SJSA1 (cell line): ENCODE measurements around the gene RBP5. TPM values are rescaled to one million over a fixed set of nuclear protein-coding genes. Genes with fewer than 3 reads are reported as not detected.
"Not testable (repeated sequence)": the region's sequence is repeated elsewhere in the genome, so short reads cannot be mapped to it uniquely, and the experiment has no call there.

ENCODE experiments used
- DNase-seq, 2 experiments: peaks; one replicate each; pipeline ENCODE4 v3.0.0-alpha.2; 2015 to 2020; ENCODE audit warnings: low spot score in 2 of 2, low read depth in 1 of 2
- H3K27ac ChIP-seq: fragments of 250-450 bp; sonication (Bioruptor Pico); 2 replicates; pipeline ENCODE4 v1.5.1; 2020; ENCODE audit warnings: mild to moderate bottlenecking, moderate library complexity
- H3K27me3 ChIP-seq: fragments of 250-450 bp; sonication (Bioruptor Pico); replicated peaks from 2 replicates; pipeline ENCODE4 v1.5.1; 2020; ENCODE audit warnings: mild to moderate bottlenecking, moderate library complexity
- H3K36me3 ChIP-seq: fragments of 250-450 bp; sonication (Bioruptor Pico); 2 replicates; pipeline ENCODE4 v1.5.1; 2020; ENCODE audit warnings: mild to moderate bottlenecking
- H3K4me1 ChIP-seq: fragments of 250-450 bp; sonication (Bioruptor Pico); replicated peaks from 2 replicates; pipeline ENCODE4 v1.6.1; 2021; ENCODE audit warnings: mild to moderate bottlenecking
- H3K4me3 ChIP-seq: fragments of 250-450 bp; sonication (Bioruptor Pico); 2 replicates; pipeline ENCODE4 v1.5.1; 2020; ENCODE audit warnings: mild to moderate bottlenecking
- H3K9me3 ChIP-seq: fragments of 250-450 bp; sonication (Bioruptor Pico); replicated peaks from 2 replicates; pipeline ENCODE4 v1.5.1; 2020; ENCODE audit warnings: mild to moderate bottlenecking
- total RNA-seq: library from RNA; depleted of rRNA; stranded (reverse); fragments of >200 nt; shearing (Covaris generic); gene quantifications from 2 replicates; pipeline ENCODE4 v1.2.3, GENCODE V29; 2014

The RBP5 gene
- total RNA-seq, 1 experiment from 2014 or later, result not detected

DNA sequence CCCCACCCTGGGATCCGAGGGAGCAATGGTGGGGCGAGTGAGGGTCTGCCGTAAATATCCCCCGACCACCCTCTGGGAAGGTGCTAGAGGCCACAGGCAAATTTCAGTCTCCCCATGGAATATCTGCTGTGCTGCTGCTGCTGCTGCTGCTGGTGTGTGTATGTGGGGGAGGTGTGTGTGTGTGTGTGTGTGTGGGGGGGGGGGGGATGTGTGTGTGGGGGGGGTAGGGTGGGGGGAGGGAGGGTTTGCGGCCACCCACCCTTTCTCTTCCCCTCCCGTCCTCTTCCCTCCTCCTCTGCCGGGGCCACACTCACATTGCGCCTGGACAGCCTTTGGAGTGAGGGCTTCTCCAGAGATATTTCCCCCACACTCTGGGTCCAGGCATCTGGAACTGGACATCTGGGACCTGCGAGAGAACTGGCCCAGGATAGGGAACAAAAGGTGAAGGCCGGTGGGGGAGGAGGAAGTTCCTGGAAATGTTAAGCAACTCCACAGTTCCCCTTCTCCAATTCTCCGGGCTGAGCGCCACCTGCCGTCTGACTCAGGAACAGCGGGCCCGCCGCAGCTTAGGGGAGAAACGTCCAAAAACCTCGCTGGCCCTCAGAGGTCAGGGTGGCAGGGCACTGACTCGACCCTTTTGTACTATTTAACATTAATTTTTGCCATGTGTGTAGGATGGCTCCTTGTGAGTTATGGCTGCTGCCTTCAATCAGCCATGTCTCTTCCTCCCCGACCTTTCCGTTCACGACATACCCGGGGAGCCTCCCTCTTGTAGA lies 19.7 kb downstream of the RBP5 start, which contains the start of gene C1RL:
TSS of gene C1RL (minus strand) at position 419 of the 776 bp plus-strand sequence. CDS start at position 385, 34 bp downstream.
- DNase-seq, result peak; percentile 85
- H3K27me3 ChIP-seq, result no peaks in the 10 kb centered on the region
- peak within 1 kb of the TSS; percentile 43 for H3K4me3 ChIP-seq
- H3K27ac ChIP-seq, result peak within 1 kb of the TSS; percentile 76
- no peaks in the 10 kb centered on the region for H3K36me3 ChIP-seq
- peaks cover 10% of the 10 kb centered on the region for H3K4me1 ChIP-seq
- H3K9me3 ChIP-seq, result peaks cover 3% of the 10 kb centered on the region; the same call in 1 of the 2 replicates

GRCh38 chr12:7108003-7108795 lies 20.5 kb downstream of the RBP5 start:
- no peaks in the 10 kb centered on the region for H3K27me3 ChIP-seq
- peaks cover 3% of the 10 kb centered on the region; the same call in 1 of the 2 replicates for H3K9me3 ChIP-seq
- H3K4me3 ChIP-seq, result peak overlapping the region; percentile 43
- no peaks in the 10 kb centered on the region for H3K36me3 ChIP-seq
- peaks cover 10% of the 10 kb centered on the region for H3K4me1 ChIP-seq
- peak; percentile 51 to 68 for DNase-seq
- H3K27ac ChIP-seq, result peak overlapping the region; percentile 76

- Histone ChIP-seq H3K36me3 (no peaks in the 10 kb centered on the region), H3K9me3 (peaks cover 3% of the 10 kb centered on the region; the same call in 1 of the 2 replicates), H3K27ac (no peak overlapping the region), H3K4me1 (peaks cover 10% of the 10 kb centered on the region), H3K4me3 (peak overlapping the region; percentile 43), H3K27me3 (no peaks in the 10 kb centered on the region)
- no peak for DNase-seq
Measured at GRCh38 chr12:7107636-7108002, 21.1 kb downstream of the RBP5 start.

DNA sequence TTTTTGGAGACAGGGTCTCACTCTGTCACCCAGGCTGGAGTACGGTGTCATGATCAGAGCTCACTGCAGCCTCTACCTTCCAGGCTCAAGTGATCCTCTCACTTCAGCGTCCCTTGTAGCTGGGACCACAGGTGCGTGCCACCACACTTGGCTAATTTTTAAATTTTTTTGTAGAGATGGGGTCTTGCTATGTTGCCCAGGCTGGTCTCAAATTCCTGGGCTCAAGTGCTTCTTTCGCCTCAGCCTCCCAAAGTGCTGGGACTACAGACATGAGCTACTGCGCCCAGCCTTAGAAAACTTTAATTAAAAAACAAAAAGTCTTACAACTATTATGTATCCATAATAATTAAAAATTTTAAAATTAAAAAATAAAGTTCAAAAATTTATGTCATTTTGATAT lies 21.5 kb downstream of the RBP5 start:
- not testable (repeated sequence) for DNase-seq, H3K27me3 ChIP-seq, H3K4me3 ChIP-seq, H3K36me3 ChIP-seq, H3K27ac ChIP-seq, H3K9me3 ChIP-seq
- peaks cover 10% of the 10 kb centered on the region for H3K4me1 ChIP-seq

DNA sequence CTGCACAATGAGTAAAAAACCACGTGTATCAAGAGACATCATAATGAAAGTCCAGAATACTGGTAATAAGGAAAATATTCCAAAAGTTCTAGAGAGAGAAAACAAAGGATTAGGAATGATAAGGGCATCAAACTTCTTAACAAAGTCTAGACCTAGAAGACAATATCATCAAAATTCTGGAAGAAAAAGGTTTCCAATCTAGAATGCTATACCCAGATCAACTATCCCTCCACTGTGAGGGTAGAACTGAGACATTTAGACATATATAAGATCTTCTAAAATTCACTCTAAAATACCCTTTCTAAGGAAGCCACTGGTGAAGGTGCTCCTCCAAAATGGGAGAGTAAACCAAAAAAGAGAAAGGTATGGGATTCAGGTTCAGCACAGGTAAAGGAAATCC lies 22.6 kb downstream of the RBP5 start:
- Histone ChIP-seq H3K4me3 (no peak overlapping the region), H3K4me1 (peaks cover 10% of the 10 kb centered on the region), H3K36me3 (no peaks in the 10 kb centered on the region), H3K27me3 (no peaks in the 10 kb centered on the region), H3K9me3 (peaks cover 3% of the 10 kb centered on the region; the same call in 1 of the 2 replicates), H3K27ac (no peak overlapping the region)
- no peak for DNase-seq

DNA sequence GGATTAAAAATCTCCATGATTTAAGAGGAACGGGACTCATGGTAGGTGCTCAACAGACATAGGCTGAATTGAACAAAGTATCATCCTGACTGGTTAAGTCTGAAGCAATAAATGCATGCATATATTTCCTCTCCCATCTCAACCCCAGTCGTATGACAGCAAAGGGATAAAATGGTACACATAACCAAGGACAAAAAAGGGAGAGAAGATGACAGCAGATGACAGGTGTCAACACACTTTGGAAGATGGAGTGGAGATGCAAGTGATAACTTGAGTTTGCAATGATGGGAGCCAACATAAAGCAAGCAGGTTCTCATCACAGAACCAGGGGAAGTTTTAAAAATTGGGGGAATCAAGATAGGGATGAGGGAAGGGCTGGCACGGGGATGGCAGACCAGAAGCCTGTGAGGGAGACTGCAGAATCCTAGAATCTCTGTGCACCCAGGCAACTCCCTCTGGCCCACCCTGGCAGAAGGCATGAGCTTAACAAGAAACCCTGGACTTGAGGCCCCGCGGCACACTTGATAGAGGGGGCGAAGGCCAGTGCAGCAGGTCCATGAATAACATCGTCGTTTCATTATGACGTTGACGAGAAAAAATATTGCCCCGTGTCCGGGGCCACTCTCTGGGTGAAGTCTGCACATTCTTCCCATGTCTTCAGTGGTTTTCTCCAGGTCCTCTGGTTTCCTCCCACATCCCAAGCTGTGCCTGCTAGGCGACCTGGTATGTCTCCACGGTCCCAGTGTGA lies 24.7 kb downstream of the RBP5 start:
- Histone ChIP-seq H3K27ac (no peak overlapping the region), H3K36me3 (no peaks in the 10 kb centered on the region), H3K27me3 (no peaks in the 10 kb centered on the region), H3K4me1 (peaks cover 10% of the 10 kb centered on the region), H3K4me3 (no peak overlapping the region), H3K9me3 (peaks cover 3% of the 10 kb centered on the region; the same call in 1 of the 2 replicates)
- no peak for DNase-seq

DNA sequence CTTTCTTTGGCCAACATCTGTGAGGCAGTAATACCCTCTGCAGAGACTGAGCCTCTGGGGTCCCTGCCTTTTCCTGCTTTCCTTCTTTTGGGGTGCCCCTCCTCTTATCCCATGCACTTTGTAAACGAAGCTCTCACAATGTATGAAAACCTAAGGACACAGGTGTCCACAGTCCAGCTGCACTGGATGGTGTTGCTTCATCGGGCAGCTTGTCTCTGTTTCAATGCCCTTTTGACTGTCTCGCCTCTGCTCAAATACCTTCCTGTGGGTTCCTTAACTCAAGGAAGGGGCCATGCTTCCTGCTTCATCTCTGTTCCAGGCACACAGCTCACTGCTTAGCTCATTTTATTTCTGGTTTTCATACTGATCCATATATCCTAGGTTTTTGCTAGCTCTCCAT lies 26.1 kb downstream of the RBP5 start:
- Histone ChIP-seq H3K27ac (no peak overlapping the region), H3K27me3 (no peaks in the 10 kb centered on the region), H3K9me3 (peaks cover 3% of the 10 kb centered on the region; the same call in 1 of the 2 replicates), H3K4me1 (no peaks in the 10 kb centered on the region), H3K4me3 (no peak overlapping the region), H3K36me3 (no peaks in the 10 kb centered on the region)
- no peak for DNase-seq

- H3K27me3 ChIP-seq, result no peaks in the 10 kb centered on the region
- no peak overlapping the region for H3K27ac ChIP-seq
- DNase-seq, result no peak
Measured at GRCh38 chr12:7101694-7102131, 27.0 kb downstream of the RBP5 start.

DNA sequence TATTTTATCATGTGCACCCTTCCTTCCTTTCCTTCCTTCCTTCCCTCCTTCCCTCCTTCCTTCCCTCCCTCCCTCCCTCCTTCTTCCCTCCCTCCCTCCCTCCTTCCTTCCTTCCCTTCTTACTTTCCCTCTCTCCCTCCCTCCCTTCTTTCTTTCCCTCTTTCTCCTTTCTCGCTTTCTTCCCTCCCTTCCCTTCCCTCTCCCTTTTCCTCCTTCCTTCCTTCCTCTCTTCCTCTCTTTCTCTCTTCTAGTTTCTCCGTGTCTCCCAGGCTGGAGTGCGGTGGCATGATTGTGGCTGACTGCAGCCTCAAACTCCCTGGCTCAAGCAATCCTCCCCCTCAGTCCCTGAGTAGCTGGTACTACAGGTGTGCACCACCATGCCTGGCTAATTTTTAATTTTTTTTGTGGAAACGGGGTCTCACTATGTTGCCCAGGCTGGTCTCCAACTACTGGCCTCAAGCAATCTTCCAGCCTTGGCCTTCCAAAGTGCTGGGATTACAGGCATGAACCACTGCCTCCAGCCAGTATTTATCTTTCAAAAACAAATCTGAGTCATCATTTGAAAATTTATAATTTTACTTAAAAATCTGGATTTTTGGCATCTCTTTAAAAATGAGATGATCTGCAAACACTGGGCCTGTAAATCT lies 27.5 kb downstream of the RBP5 start:
- Histone ChIP-seq H3K36me3 (no peaks in the 10 kb centered on the region), H3K27me3 (no peaks in the 10 kb centered on the region), H3K9me3 (peaks cover 1% of the 10 kb centered on the region; the same call in 1 of the 2 replicates), H3K4me3 (no peak overlapping the region), H3K27ac (no peak overlapping the region), H3K4me1 (no peaks in the 10 kb centered on the region)
- no peak for DNase-seq

More at GRCh38 chr12:7101694-7102131, 27.0 kb downstream of the RBP5 start:
- Histone ChIP-seq H3K9me3 (peaks cover 3% of the 10 kb centered on the region; the same call in 1 of the 2 replicates), H3K4me1 (no peaks in the 10 kb centered on the region), H3K4me3 (no peak overlapping the region), H3K36me3 (no peaks in the 10 kb centered on the region)

DNA sequence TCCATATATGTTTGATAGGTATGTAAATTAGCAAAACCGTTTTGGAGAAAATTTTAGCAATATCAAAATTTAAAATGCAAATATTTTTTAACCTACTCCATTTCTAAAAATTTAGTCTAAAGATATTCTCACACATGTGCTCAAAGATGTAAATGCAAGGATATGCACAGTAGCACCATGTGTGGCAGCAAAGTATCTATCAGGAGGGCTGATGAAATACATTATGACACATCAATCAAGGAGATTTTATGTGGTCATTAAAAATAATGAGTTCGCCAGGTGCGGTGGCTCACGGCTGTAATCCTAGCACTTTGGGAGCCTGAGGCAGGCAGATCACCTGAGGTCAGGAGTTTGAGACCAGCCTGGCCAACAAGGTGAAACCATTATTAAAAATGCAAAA lies 28.4 kb downstream of the RBP5 start:
- H3K4me3 ChIP-seq, result no peak overlapping the region
- no peak for DNase-seq
- no peaks in the 10 kb centered on the region for H3K4me1 ChIP-seq
- no peaks in the 10 kb centered on the region for H3K9me3 ChIP-seq
- no peak overlapping the region for H3K27ac ChIP-seq
- no peaks in the 10 kb centered on the region for H3K36me3 ChIP-seq
- H3K27me3 ChIP-seq, result no peaks in the 10 kb centered on the region

DNA sequence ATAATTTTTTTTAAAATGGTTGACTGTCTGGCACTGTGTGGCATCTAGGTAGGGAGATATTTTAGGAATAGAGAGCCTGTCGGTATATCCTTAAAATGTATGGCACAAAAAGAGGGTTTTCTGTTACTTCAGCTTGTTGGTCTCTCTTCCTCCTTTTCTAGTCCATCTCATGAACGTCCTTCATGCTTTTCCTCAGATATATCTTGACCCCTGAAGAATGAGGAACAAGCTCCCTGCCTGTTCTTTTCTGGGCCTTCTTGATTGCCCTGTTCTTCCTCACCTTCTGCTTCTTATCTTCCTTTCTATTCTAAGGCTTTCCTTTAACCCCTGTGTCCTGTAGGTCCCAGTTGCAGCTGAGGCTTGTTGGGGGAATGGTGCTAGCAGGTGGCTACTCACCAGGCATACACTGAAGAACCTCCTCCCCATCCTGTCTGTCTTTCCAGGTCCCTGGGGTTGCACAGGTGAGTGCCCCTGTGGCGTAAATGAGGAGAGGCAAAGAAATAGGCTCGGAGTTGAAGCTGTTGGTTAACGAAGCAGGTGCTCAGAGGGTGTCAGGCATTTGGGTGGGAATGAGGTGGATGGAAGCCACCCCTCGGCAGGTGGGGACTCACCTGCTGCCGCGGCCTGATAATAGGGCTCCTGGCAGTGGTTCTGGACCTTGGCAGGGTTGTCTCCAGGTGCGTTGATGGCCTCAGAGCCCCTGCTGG lies 29.2 kb downstream of the RBP5 start:
- no peaks in the 10 kb centered on the region for H3K27me3 ChIP-seq
- no peak overlapping the region for H3K27ac ChIP-seq
- H3K4me1 ChIP-seq, result no peaks in the 10 kb centered on the region
- no peak for DNase-seq
- H3K4me3 ChIP-seq, result no peak overlapping the region
- H3K36me3 ChIP-seq, result no peaks in the 10 kb centered on the region
- no peaks in the 10 kb centered on the region for H3K9me3 ChIP-seq

DNA sequence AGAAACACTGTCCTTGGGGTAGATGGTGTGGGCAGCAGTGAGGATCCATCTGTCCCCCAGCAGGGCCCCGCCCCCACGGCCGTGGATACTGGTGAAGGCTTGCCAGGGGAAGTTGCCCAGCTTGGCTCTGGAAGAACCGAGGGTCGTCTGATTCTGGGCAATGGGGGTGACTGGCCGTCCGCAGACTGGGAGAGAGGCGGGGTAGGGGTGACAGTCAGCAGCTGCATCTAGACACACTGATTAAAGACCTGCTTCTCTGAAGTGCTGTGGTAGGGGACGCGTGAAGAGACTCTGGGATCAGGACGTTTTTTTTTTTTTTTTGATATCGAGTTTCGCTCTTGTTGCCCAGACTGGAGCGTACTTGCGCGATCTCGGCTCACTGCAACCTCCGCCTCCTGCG lies 31.7 kb downstream of the RBP5 start:
- no peak for DNase-seq
- H3K27ac ChIP-seq, result no peak overlapping the region
- H3K4me3 ChIP-seq, result no peak overlapping the region
- H3K9me3 ChIP-seq, result no peaks in the 10 kb centered on the region
- no peaks in the 10 kb centered on the region for H3K27me3 ChIP-seq
- H3K4me1 ChIP-seq, result peaks cover 7% of the 10 kb centered on the region
- no peaks in the 10 kb centered on the region for H3K36me3 ChIP-seq
